Psoas muscle (tissue), 8 donors: ENCODE measurements around the gene MAPK1IP1L. TPM values are rescaled to one million over a fixed set of nuclear protein-coding genes. Genes with fewer than 3 reads are reported as not detected.
"Not testable (repeated sequence)": the region's sequence is repeated elsewhere in the genome, so short reads cannot be mapped to it uniquely, and the experiment has no call there.

Experiments
- ATAC-seq, 4 donors: fragments of 200-7000 bp; cut with Tn5 transposase; one replicate each; pipeline ENCODE4 v1.9.1; 2020; ENCODE audit warnings: moderate library complexity in 3 of 4, mild to moderate bottlenecking in 2 of 4
- DNase-seq, 2 donors: peaks; one replicate each; pipeline ENCODE4 v3.0.0-alpha.2; 2020
- H3K27ac ChIP-seq: fragments of 200-600 bp; one replicate; pipeline ENCODE4 v1.8.0; 2022
- H3K27me3 ChIP-seq, 3 donors: fragments of 200-600 bp in 1 of 3; one replicate each; pipeline versions ENCODE4 v1.6.1 to v1.8.0; 2013 to 2022; ENCODE audit warnings: low read length in 2 of 3, mild to moderate bottlenecking in 2 of 3, moderate library complexity in 1 of 3; ENCODE audit not compliant: insufficient read depth in 3 of 3
- H3K36me3 ChIP-seq, 2 donors: fragments of 200-600 bp in 1 of 2; one replicate each; pipeline versions ENCODE4 v1.6.1 to v1.8.0; 2013 to 2022; ENCODE audit warnings: low read depth in 1 of 2, mild to moderate bottlenecking in 1 of 2, moderate library complexity in 1 of 2; ENCODE audit not compliant: insufficient read depth in 1 of 2
- H3K4me1 ChIP-seq: fragments of 200-600 bp; one replicate; pipeline ENCODE4 v1.8.0; 2022
- H3K4me3 ChIP-seq: fragments of 200-600 bp; one replicate; pipeline ENCODE4 v1.8.0; 2022; ENCODE audit warnings: mild to moderate bottlenecking
- H3K9me3 ChIP-seq: fragments of 200-600 bp; one replicate; pipeline ENCODE4 v1.8.0; 2022
- CTCF ChIP-seq: fragments of 200-600 bp; IDR thresholded peaks from one replicate; pipeline ENCODE4 v1.8.0; 2022; ENCODE audit warnings: antibody characterized with exemption
- WGBS, 3 donors: extraction: QIAGEN DNeasy Blood & Tissue Kit; methylation state at CpG; one replicate each; pipeline versions ENCODE4 v1.1.6 to v1.1.7; 2013; 5-methylcytosine and 5-hydroxymethylcytosine counted together
- intact Hi-C, 2 donors: fragments of 100-400 bp; cut with DNase I; formaldehyde crosslinking; loops; one replicate each; pipeline versions ENCODE4 v1.11.0 to v1.14.2; 2022
- long read RNA-seq, 2 donors: library from polyadenylated mRNA; unstranded; transcript quantifications; one replicate each; pipeline ENCODE4 v2.0.0, GENCODE V29; 2021
- polyA plus RNA-seq, 3 donors: library from polyadenylated mRNA; stranded (reverse); fragments of 200-250 nt; gene quantifications; one replicate each; pipeline ENCODE4 v1.2.3, GENCODE V29; 2013
- total RNA-seq, 4 donors: library from RNA; stranded (reverse); fragmentation: NEBNext Ultra II Directional in 2 of 4; extraction: Animal tissue kit (Norgen Biotek cat#: 25700) in 2 of 4; gene quantifications; one replicate each; pipeline versions ENCODE4 v1.2.1 to v1.2.4, GENCODE V29; 2021 to 2023
- donor health status: healthy with polysubstance abuse.
- donor health status: DM: no; HTN: no; CAD: no; lungs with moderate emphysema.
- donor health status: Bipolar disorder and iron deficiency.
- donor health status: healthy.
- donor health status: DM: yes; HTN: yes; CAD: no.
- donor health status: DM: no; HTN: no; CAD: no.
- donor health status: DM: no; HTN: no; CAD: no.
- donor health status: DM: yes; HTN: yes; CAD: no.

MAPK1IP1L gene
- total RNA-seq (10 to 100 TPM; 34.1 to 60.1 (median 56.3) TPM), polyA plus RNA-seq (10 to 100 TPM; 17.6 to 46.2 (median 33.5) TPM)
- long read RNA-seq, donor 1, partial matches to known transcripts: 20 of 45 reads
- long read RNA-seq, donor 1, other reads (novel, unspliced or antisense): 25 of 45 reads
- long read RNA-seq, donor 2, partial matches to known transcripts: 27 of 85 reads
- long read RNA-seq, donor 2, other reads (novel, unspliced or antisense): 57 of 85 reads

DNA sequence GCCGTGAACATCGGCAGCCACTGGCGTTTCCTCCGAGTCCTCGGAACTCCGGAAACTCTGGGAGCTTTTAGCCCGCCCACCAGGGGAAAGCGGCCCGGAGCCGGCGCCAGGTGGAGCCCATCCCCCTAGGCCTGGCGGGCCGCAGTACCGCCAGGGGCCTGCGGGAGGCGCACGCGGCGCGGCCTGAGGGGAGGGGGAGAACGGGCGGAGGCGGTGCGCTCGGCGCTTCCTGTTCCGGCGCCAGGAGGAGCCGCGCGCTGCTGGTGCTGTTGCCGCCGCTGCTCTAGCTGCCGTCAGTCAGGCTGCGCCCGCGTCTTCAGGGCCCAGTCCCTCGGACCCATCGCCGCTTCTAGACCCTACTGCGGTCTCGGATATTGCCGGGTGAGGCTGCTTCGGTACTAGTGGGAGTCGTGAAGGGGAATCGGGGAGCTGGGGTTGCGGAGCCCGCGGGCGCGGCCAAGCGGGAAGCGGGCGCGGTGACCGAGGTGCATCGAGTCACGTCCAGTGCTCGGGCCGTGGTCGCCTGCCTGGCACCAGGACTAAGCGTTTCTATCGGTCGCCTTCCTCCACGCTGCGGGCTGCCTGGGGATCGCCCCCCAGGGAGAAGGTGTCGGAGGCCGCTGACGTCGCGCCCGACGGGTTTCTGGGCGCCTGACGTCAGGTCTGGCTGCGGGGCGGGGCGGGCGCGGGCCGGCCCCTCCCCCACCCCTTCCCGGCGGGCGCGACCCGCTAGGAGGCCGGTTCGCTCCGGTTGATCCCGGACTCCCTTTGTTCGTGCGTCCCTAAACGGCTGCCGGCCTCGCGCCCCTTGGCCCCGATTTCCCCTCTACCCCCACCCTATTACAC, at the start of gene MAPK1IP1L:
TSS of gene MAPK1IP1L (plus strand) at position 225 of the 846 bp plus-strand sequence. CDS start 10,037 bp downstream, outside the sequence.
- peak; percentile 100 for TF ChIP-seq CTCF
- WGBS, 3 donors: 0% methylated on average over 55 to 98 of the region's 98 CpGs
- peak; percentile 90 to 95 for DNase-seq
- Histone ChIP-seq H3K36me3 (peaks cover 0 to 15% of the 10 kb centered on the region in 2 donors), H3K27ac (peak within 1 kb of the TSS; percentile 100), H3K27me3 (no peaks in the 10 kb centered on the region), H3K9me3 (no peaks in the 10 kb centered on the region), H3K4me1 (peaks cover 11% of the 10 kb centered on the region), H3K4me3 (peak within 1 kb of the TSS; percentile 97)
- intact Hi-C loops: loop anchor here in 1 of 2 donors (10.0 kb wide), 1 partner anchor 363 kb away; the partner anchor contains the start of gene ATG14
- peak; percentile 98 to 99 (median 98) for ATAC-seq

DNA sequence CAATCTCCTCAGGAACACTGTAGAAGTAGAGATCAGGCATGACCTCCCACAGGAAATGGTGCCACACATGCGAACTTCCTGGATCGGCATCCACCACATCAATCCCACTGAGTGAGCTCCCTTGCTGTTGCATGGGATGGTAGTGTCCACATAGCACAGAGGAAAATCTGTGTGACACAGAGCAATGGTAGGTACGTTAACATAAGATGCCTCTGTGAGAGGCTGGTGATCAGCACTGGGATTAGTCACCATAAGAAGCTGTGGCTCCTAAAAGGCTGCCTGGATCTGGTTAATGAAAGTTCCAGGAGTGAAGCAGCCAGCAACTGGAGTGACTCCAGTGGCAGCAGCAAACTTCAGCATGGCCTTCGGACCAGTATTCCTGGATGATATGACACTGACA, 46.4 kb upstream of the MAPK1IP1L start:
- intact Hi-C loops: no loop called here
- Histone ChIP-seq H3K9me3 (no peaks in the 10 kb centered on the region), H3K27ac (no peak overlapping the region), H3K4me1 (no peaks in the 10 kb centered on the region), H3K36me3 (no peaks in the 10 kb centered on the region), H3K4me3 (no peak overlapping the region), H3K27me3 (no peaks in the 10 kb centered on the region)
- 72 to 81% (median 79%) methylated on average over 4 of the region's 4 CpGs for WGBS, 3 donors
- ATAC-seq (no peak), DNase-seq (no peak)
- TF ChIP-seq CTCF: no peak

GRCh38 chr14:55015006-55015405, 36.4 kb upstream of the MAPK1IP1L start:
- WGBS, 3 donors: 72 to 78% (median 72%) methylated on average over 2 of the region's 2 CpGs
- H3K9me3 ChIP-seq: no peaks in the 10 kb centered on the region
- H3K27me3 ChIP-seq: no peaks in the 10 kb centered on the region
- no peaks in the 10 kb centered on the region for H3K36me3 ChIP-seq
- TF ChIP-seq CTCF: no peak
- ATAC-seq (no peak), DNase-seq (no peak)
- no peaks in the 10 kb centered on the region for H3K4me1 ChIP-seq
- intact Hi-C loops: no loop called here
- H3K27ac ChIP-seq: no peak overlapping the region
- H3K4me3 ChIP-seq: no peak overlapping the region

- DNase-seq (no peak), ATAC-seq (no peak)
- intact Hi-C loops: no loop called here
- Histone ChIP-seq H3K27me3 (no peaks in the 10 kb centered on the region), H3K36me3 (no peaks in the 10 kb centered on the region), H3K4me3 (no peak overlapping the region), H3K27ac (no peak overlapping the region), H3K4me1 (no peaks in the 10 kb centered on the region), H3K9me3 (no peaks in the 10 kb centered on the region)
- WGBS, 3 donors: 93 to 97% (median 97%) methylated on average over 2 of the region's 2 CpGs
- TF ChIP-seq CTCF: no peak
Measured at GRCh38 chr14:55019968-55020554, 31.4 kb upstream of the MAPK1IP1L start.

DNA sequence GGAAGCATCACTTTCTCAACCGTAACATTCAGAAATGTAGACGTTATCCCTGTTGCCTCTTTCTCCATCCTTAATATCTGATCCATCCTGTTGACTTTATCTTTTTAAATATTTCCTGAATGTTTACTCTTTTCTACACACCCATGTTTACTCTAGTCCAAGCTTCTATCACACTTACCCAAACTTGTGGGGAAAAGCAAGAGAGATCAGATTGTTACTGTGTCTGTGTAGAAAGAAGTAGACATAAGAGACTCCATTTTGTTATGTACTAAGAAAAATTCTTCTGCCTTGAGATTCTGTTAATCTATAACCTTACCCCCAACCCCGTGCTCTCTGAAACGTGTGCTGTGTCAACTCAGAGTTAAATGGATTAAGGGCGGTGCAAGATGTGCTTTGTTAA, 27.1 kb upstream of the MAPK1IP1L start:
- H3K4me3 ChIP-seq, H3K27me3 ChIP-seq, H3K36me3 ChIP-seq, DNase-seq, H3K27ac ChIP-seq, H3K9me3 ChIP-seq, intact Hi-C loops, ATAC-seq: not testable (repeated sequence)
- WGBS, 3 donors: 84 to 94% (median 92%) methylated on average over 2 of the region's 5 CpGs
- peaks cover 19% of the 10 kb centered on the region for H3K4me1 ChIP-seq
